GM23338 (cell line): ENCODE results near the gene TSPAN3. TPM values are rescaled to one million over a fixed set of nuclear protein-coding genes. Genes with fewer than 3 reads are reported as not detected.

Experiments used
- ATAC-seq: fragments of 200-7000 bp; cut with Tn5 transposase; 3 replicates; pipeline ENCODE4 v1.9.1; 2020
- DNase-seq: peaks from one replicate; pipeline ENCODE4 v3.0.0-alpha.2; 2015; ENCODE audit warnings: low spot score
- H2AFZ ChIP-seq: fragments of 200-600 bp; sonication (generic); 2 replicates; pipeline ENCODE4 v1.8.0; 2016; ENCODE audit warnings: antibody characterized with exemption, mild to moderate bottlenecking, moderate library complexity
- H3F3A ChIP-seq: fragments of 200-600 bp; sonication (generic); replicated peaks from 2 replicates; pipeline ENCODE4 v1.8.0; 2017; ENCODE audit warnings: antibody characterized with exemption, mixed run types, low read depth
- H3K27ac ChIP-seq: fragments of 200-600 bp; sonication (generic); 2 replicates; pipeline ENCODE4 v1.6.1; 2016; ENCODE audit warnings: low read depth
- H3K27me3 ChIP-seq: fragments of 200-600 bp; sonication (generic); 2 replicates; pipeline ENCODE4 v1.8.0; 2016; ENCODE audit warnings: mild to moderate bottlenecking, mixed run types, moderate library complexity; ENCODE audit not compliant: insufficient read depth
- H3K36me3 ChIP-seq: fragments of 200-600 bp; sonication (generic); 2 replicates; pipeline ENCODE4 v1.8.0; 2016; ENCODE audit warnings: mild to moderate bottlenecking; ENCODE audit not compliant: insufficient read depth
- H3K4me1 ChIP-seq: fragments of 200-600 bp; sonication (generic); 2 replicates; pipeline ENCODE4 v1.8.0; 2016; ENCODE audit warnings: mild to moderate bottlenecking, moderate library complexity; ENCODE audit not compliant: insufficient read depth
- H3K4me2 ChIP-seq: fragments of 200-600 bp; sonication (generic); 2 replicates; pipeline ENCODE4 v1.7.1; 2017; ENCODE audit warnings: mixed run types
- H3K4me3 ChIP-seq: fragments of 200-600 bp; sonication (generic); 2 replicates; pipeline ENCODE4 v1.6.1; 2016; ENCODE audit warnings: mixed run types
- H3K79me2 ChIP-seq: fragments of 200-600 bp; sonication (generic); replicated peaks from 2 replicates; pipeline ENCODE4 v1.8.0; 2017; ENCODE audit warnings: mild to moderate bottlenecking; ENCODE audit not compliant: insufficient read depth
- H3K9me2 ChIP-seq: fragments of 200-600 bp; sonication (generic); 2 replicates; pipeline ENCODE4 v1.8.0; 2017; ENCODE audit not compliant: insufficient read depth
- H4K20me1 ChIP-seq: fragments of 200-600 bp; sonication (generic); replicated peaks from 2 replicates; pipeline ENCODE4 v1.8.0; 2017; ENCODE audit warnings: mild to moderate bottlenecking; ENCODE audit not compliant: insufficient read depth
- H3K27ac Mint-ChIP-seq: 2 replicates; pipeline ENCODE4 v1.8.0; 2020; ENCODE audit warnings: inconsistent platforms, mild to moderate bottlenecking, moderate library complexity, mixed read lengths
- H3K27me3 Mint-ChIP-seq: 3 replicates; pipeline ENCODE4 v1.8.0; 2022; ENCODE audit warnings: low read depth, mild to moderate bottlenecking, moderate library complexity, mixed read lengths, inconsistent platforms; ENCODE audit not compliant: insufficient read depth, poor library complexity
- H3K36me3 Mint-ChIP-seq: 3 replicates; pipeline ENCODE4 v1.8.0; 2021; ENCODE audit warnings: low read depth, mild to moderate bottlenecking, inconsistent platforms, moderate library complexity, mixed read lengths
- H3K4me1 Mint-ChIP-seq: 3 replicates; pipeline ENCODE4 v1.8.0; 2020; ENCODE audit warnings: mild to moderate bottlenecking, inconsistent platforms, mixed read lengths
- H3K4me3 Mint-ChIP-seq: 3 replicates; pipeline ENCODE4 v1.8.0; 2021; ENCODE audit warnings: moderate library complexity, mild to moderate bottlenecking, inconsistent platforms, mixed read lengths
- H3K9me3 Mint-ChIP-seq: 3 replicates; pipeline ENCODE4 v1.8.0; 2020; ENCODE audit warnings: moderate library complexity, mild to moderate bottlenecking, inconsistent platforms, mixed read lengths
- CREB1 ChIP-seq: fragments of 250-450 bp; sonication (Bioruptor Pico); IDR thresholded peaks from 2 replicates; pipeline ENCODE4 v1.5.0; 2020; ENCODE audit warnings: low read depth, mild to moderate bottlenecking, moderate library complexity
- CTCF ChIP-seq, 2 experiments: fragments of 200-600 bp in 1 of 2; sonication (generic) in 1 of 2; conservative IDR thresholded peaks; 2 replicates each; pipeline versions ENCODE4 v1.5.1 to v1.6.1; 2016 to 2017; ENCODE audit warnings: antibody characterized with exemption in 2 of 2, low read depth in 2 of 2, mild to moderate bottlenecking in 2 of 2, moderate library complexity in 1 of 2
- ETS1 ChIP-seq: IDR thresholded peaks from 2 replicates; pipeline ENCODE4 v1.6.1; 2016; ENCODE audit warnings: antibody characterized with exemption
- EZH2 ChIP-seq: fragments of 200-600 bp; sonication (generic); IDR thresholded peaks from one replicate; pipeline ENCODE4 v1.8.0; 2017; ENCODE audit warnings: antibody characterized with exemption, mild to moderate bottlenecking, low read depth; ENCODE audit not compliant: unreplicated experiment
- JUNB ChIP-seq: IDR thresholded peaks from one replicate; pipeline ENCODE4 v1.6.1; 2016; ENCODE audit warnings: antibody characterized with exemption; ENCODE audit not compliant: unreplicated experiment
- NANOG ChIP-seq: IDR thresholded peaks from 2 replicates; pipeline ENCODE4 v1.6.1; 2016; ENCODE audit warnings: antibody characterized with exemption, borderline replicate concordance
- STAT1 ChIP-seq: IDR thresholded peaks from one replicate; pipeline ENCODE4 v1.6.1; 2016; ENCODE audit warnings: antibody characterized with exemption; ENCODE audit not compliant: unreplicated experiment
- ZNF114 ChIP-seq: fragments of 250-450 bp; sonication (Bioruptor Pico); IDR thresholded peaks from 2 replicates; pipeline ENCODE4 v1.5.0; 2020; ENCODE audit warnings: mild to moderate bottlenecking, moderate library complexity
- ZNF331 ChIP-seq: fragments of 250-450 bp; sonication (Bioruptor Pico); IDR thresholded peaks from 2 replicates; pipeline ENCODE4 v1.5.0; 2020; ENCODE audit warnings: low read depth, mild to moderate bottlenecking, moderate library complexity
- ZNF462 ChIP-seq: fragments of 250-450 bp; sonication (Bioruptor Pico); IDR thresholded peaks from 2 replicates; pipeline ENCODE4 v1.5.0; 2020; ENCODE audit warnings: mild to moderate bottlenecking, moderate library complexity
- polyA plus RNA-seq: library from polyadenylated mRNA; unstranded; fragments of >200 nt; fragmentation: Nextera tagmentation; extraction: Ambion mirVana; gene quantifications from 2 replicates; pipeline ENCODE4 v1.2.1, GENCODE V29; 2016
- total RNA-seq: library from RNA; depleted of rRNA; stranded (reverse); fragments of >200 nt; shearing (Covaris generic); gene quantifications from 2 replicates; pipeline ENCODE4 v1.2.3, GENCODE V29; 2014

The TSPAN3 gene
- total and polyA plus RNA-seq, 2 experiments from 2014 or later, result 72.5 to 159 TPM

- no peak for TF ChIP-seq ZNF462 (CRISPR knock-in tag)
Measured at GRCh38 chr15:77048135-77048876, 22.6 kb downstream of the TSPAN3 start (continued).

- H3K4me1 ChIP-seq, result no peaks in the 10 kb centered on the region
- Mint-ChIP-seq H3K27me3 (peaks cover under 1% of the 10 kb centered on the region), H3K4me1 (no peaks in the 10 kb centered on the region), H3K36me3 (peaks cover 31% of the 10 kb centered on the region), H3K27ac (no peak overlapping the region), H3K4me3 (no peak overlapping the region), H3K9me3 (no peaks in the 10 kb centered on the region)
- no peaks in the 10 kb centered on the region for H3K27me3 ChIP-seq
- no peak overlapping the region for H3K27ac ChIP-seq
- DNase-seq (no peak), ATAC-seq (no peak)
- no peak overlapping the region for H3K4me3 ChIP-seq
- H3K4me2 ChIP-seq, result no peak overlapping the region
- H2AFZ ChIP-seq, result no peak overlapping the region
- H3K79me2 ChIP-seq, result no peaks in the 10 kb centered on the region
- peaks cover 2% of the 10 kb centered on the region; the same call in 1 of the 2 replicates for H3K36me3 ChIP-seq
- H3F3A ChIP-seq, result no peaks in the 10 kb centered on the region
- H4K20me1 ChIP-seq, result peaks cover 5% of the 10 kb centered on the region; the same call in 1 of the 2 replicates
- H3K9me2 ChIP-seq, result no peaks in the 10 kb centered on the region
- no peak for TF ChIP-seq ZNF331
- TF ChIP-seq CREB1 (CRISPR knock-in tag), result no peak
- TF ChIP-seq NANOG, result no peak
- TF ChIP-seq EZH2, result no peak
- TF ChIP-seq STAT1, result no peak
- TF ChIP-seq ZNF114, result no peak
- TF ChIP-seq CTCF (conservative IDR thresholded peaks at IDR 0.05; ENCODE audit: low read depth in 2 of 2), result no peak
- TF ChIP-seq ETS1, result no peak
- TF ChIP-seq JUNB, result no peak
Measured at GRCh38 chr15:77046704-77047412, 24.1 kb downstream of the TSPAN3 start.
